ELR (cell line): Measurements from ENCODE around the gene SLC9B1.
"Not testable (repeated sequence)": the region's sequence is repeated elsewhere in the genome, so short reads cannot be mapped to it uniquely, and the experiment has no call there.

ENCODE experiments used
- DNase-seq: peaks from one replicate; pipeline ENCODE4 v3.0.0-alpha.2; 2015; ENCODE audit warnings: low read depth

The SLC9B1 gene

DNA sequence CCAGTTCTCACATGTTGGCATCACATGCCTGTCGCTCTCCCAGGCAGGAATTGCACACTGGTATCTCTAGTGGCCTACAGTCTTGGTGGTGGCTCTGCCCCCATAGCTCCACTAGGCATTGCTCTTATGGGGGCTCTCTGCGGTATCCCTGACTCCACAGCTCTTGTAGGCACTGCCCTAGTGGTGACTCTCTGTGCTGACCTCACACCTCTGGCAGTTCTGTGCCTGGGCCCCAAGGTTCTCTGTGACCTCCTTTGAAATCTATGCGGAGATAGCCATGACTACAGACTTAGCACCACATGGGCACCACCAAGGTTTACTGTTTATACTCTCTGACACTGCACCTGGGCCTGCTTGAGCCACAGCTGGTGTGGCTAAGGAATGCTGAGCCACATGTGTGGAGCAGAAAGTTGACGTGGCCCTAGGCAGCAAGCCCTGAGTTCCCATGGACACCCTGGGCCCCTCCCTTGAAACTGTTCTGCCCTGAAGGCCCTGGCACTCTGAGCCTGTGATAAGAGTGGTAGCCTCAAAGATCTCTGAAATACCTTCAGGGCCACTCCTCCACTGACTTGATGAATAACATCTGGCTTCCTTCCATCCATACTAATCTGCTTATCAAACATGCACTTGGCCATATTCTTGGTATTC lies 8.0 kb downstream of the SLC9B1 start:
- peak; percentile 10 for DNase-seq

DNA sequence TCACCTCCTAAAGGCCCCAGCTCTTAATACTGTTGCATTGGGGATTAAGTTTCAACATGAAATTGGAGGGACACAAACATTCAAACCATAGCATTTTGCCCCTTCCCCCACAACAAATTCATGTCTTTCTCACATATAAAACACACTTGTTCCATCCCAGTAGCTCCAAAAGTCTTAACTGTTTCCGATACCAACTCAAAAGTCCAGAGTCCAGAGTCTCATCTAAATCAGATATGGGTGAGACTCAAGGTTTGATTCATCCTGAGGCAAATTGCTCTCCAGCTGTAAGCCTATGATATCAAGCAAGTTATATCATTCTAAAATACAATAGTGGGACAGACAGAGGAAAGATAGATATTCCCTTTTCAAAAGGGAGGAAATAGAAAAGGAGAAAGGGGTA lies 8.7 kb downstream of the SLC9B1 start:
- no peak for DNase-seq

DNA sequence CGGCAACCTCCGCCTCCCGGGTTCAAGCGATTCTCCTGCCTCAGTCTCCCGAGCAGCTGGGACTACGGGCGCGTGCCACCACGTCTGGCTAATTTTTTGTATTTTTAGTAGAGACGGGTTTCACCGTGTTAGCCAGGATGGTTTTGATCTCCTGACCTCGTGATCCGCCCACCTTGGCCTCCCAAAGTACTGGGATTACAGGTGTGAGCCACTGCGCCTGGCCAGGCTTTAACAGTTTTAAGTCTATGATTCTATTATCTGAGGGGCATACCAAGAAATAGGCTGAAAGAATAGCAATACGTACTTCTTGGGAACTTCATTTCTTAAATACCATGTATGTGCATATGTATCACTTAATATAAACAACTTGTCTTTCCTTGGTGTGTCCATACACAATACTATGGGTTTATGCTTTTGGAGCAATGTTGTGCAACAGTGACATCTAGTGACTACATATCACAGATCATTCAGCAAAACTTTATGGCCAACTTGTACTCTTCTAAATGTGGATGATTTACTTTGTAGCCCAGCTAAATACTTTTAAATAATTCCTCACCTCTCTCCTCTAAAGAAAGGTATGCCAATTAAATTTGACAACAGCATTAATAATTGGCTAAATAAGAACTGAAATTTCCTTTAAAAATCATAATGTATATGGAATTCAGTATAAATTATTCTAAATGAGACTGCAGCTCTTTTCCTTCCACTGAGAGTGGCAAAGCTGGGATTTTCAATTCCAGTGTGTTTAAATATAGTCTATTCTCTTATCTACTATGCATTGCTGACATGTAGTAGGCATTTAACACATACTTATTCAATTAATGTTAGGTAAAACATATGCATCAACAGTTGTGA lies 10.4 kb downstream of the SLC9B1 start:
- peak; percentile 69 for DNase-seq

DNA sequence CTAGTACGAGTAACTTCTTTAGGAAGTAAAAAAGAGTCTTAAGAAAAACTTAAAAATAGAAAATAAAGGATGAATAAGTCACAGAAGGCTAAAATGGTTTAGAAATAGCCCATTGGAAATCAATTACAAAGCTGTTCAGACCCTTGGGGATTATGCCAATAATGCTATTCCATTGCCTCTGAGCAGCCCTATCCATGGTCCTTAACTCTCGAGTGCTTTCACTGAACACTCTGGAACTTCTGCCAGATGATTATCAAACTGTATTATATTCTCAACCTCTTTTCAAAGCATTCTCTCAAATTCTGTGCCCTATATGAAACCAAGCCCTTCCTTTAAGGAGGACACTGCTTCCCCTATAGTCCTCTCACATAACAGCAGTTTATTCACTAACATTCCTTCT lies 17.0 kb downstream of the SLC9B1 start:
- peak; percentile 13 for DNase-seq

DNA sequence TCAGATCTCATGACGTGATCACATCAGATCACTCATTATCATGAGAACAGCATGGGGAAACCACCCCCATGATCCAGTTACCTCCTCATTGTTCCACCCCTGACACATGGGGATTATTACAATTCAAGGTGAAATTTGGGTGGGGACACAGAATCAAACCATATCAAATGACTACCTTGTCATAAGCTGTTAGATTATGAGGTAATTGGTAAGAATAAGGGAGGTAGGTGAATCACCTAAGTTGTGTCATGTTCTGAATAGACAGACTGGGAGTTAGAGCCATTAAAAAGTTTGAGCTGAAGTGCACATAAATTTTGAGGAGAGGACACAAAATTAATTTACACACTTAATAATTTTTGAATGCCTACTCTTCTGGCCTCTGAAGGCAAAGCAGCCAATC lies 24.7 kb downstream of the SLC9B1 start:
- no peak for DNase-seq

DNA sequence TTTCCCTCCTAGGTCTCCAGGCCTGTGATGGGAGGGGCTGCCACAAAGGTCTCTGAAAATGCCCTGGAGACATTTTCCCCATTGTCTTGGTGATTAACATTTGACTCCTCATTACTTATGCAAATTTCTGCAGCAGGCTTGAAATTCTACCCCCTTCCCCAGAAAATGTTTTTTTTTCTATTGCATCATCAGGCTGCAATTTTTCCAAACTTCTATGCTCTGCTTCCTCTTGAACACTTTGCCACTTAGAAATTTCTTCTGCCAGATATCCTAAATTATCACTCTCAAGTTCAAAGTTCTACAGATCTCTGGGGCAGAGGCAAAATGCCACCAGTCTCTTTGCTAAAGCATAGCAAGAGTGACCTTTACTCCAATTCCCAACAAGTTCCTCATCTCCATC lies 25.5 kb downstream of the SLC9B1 start:
- not testable (repeated sequence) for DNase-seq

DNA sequence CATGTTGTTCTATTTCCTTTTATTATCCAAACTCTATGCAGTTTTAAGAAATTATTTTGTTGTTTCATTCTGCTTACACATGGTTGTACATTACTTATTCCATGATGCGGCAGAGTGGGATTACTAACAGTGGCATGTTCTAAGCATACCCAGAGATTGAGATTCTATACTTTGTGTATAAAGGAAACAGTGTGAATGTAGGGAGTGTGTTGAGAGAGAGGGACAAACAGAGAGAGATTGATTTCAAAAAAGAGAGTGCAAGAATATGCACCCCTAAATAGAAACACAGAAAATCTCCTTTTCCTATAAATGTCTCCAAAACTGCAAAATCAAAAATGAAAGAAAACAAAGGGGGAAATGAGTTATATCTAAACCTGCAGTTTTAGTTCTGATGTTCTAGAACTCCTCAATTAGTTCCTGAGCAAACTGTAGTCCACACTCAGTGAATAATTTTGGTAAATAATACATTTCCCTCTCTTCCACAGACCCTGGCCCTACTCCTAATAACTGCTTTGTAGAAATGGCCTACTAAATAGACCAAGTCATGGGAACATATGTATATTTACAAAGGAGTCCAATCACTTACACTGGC lies 31.0 kb downstream of the SLC9B1 start:
- no peak for DNase-seq

DNA sequence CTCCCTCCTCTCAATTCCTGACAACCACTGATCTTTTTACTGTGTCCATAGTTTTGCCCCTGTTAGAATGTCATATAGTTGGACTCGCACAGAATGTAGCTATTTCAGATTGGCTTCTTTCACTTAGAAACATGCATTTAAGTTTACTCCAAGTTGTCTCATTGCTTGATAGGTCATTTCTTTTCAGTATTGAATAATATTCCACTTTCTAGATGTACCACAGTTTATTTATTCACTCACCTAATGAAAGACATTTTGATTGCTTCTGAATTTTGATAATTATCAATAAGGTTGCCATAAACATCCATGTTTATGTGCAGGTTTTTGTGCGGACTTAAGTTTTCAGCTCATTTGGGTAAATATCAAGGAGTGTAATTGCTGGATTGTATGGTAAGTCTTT lies 38.5 kb downstream of the SLC9B1 start:
- no peak for DNase-seq

DNA sequence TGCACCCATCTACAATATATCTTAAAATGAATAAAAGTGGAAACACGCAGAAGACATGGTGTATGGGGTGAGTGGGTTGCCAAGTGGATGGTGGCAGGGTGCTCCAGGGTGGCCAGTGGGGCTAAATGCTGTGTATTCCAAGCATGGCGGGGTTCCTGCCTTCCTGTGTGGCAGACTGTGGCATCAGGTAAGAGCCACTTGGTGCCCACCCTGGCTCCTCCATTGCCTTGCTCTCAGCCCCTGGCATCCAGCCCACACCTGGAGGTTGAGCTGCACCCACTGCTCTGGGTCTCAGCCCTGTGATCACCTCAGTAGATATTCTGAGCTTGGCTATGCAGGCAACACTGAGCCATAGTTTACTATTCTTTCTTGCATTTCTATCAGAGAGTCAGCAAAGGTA lies 57.7 kb downstream of the SLC9B1 start:
- not testable (repeated sequence) for DNase-seq

DNA sequence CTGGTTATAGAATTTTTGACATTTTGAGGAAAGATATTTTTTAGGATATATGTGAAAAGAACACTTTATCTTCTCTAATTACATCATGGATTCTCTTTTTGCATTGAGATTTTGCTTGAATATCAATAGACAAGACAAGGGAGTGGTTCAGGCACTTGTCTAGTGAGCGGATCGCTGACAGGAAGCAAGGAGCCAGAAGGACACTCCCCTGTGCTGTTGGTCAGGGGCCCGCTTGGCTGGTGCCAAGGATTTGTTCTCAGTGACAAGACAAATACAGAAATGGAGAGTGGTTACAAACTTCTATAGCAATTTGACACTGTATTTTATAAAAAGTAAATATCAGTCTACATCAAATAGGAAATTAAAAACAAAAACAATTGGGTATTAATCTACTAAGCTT lies 60.0 kb downstream of the SLC9B1 start:
- DNase-seq: no peak

DNA sequence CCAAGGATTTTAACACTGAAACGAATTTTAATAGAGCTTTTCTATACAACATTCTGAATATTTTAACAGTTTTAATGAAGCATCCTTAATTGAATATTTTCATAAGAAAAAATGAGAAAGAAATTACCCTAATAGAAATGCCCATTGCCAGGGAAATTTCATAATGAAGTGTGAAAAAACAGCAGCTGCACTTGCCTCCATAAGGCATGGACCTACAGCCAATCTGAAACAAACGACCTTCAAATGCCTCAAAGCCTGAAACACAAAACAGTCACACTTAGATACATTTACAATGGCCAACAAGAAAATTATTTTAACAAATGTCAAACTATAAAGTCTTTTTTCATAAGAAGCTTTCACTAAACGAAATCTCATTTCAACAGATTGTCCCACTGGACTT lies 74.4 kb downstream of the SLC9B1 start:
- DNase-seq: no peak

DNA sequence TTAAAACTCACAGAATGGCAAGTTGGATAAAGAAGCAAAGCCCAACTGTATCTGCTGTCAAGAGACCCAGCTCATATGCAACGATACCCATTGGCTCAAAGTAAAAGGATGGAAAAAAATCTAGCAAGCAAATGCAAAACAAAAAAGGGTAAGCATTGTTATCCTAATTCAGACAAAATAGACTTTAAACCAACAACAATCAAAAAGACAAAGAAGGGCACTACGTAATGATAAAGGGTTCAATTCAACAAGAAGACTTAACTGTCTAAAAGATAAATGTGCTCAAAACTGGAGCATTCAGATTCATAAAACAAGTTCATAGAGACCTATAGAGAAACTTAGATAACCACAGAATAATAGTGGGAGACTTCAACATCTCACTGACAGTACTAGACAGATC lies 81.4 kb downstream of the SLC9B1 start:
- DNase-seq: not testable (repeated sequence)

DNA sequence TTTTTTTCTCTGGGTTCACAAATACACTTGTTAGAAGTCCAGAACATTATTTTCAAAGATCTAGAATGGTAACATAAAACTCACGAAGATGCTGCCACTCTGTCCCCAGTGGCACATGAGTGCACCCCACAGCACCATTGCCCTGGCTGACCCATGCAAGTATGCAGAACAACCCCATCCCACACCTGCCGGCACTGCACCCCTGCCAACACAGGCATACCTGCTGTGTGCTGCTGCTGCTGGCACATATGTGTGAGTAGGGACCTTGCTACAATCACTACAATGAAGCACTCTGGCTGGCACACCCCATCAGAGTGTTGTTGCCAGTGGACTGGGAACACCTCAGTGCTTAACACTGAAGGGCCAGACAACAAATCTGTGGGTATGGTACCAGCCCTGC lies 83.8 kb downstream of the SLC9B1 start:
- DNase-seq: no peak

DNA sequence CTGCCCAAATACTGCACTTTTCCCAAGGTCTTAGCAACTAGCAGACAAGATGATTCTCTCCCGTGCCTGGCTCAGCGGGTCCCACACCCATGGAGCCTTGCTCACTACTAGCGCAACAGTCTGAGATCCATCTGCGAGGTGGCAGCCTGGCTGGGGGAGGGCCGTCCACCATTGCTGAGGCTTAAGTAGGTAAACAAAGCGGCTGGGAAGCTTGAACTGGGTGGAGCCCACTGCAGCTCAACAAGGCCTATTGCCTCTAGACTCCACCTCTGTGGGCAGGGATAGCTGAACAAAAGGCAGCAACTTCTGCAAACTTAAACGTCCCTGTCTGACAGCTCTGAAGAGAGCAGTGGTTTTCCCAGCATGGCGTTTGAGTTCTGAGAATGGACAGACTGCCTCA lies 99.8 kb downstream of the SLC9B1 start:
- not testable (repeated sequence) for DNase-seq

DNA sequence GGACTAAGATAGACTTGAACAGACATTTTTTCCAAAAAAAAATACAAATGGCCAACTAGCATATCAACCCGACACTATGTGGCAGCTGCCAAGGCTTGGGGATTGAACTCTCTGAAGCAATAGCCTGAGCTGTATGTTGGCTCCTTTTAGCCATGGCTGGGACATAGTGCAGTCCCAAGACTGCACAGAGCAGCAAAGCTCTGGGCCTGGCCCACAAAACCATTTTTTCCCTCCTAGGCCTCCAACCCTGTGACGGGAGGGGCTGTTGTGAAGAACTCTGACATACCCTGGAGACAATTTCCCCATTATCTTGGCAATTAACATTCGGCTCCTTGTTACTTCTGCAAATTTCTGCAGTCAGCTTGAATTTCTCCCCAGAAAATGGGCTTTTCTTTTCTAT lies 100.6 kb downstream of the SLC9B1 start:
- DNase-seq: no peak

DNA sequence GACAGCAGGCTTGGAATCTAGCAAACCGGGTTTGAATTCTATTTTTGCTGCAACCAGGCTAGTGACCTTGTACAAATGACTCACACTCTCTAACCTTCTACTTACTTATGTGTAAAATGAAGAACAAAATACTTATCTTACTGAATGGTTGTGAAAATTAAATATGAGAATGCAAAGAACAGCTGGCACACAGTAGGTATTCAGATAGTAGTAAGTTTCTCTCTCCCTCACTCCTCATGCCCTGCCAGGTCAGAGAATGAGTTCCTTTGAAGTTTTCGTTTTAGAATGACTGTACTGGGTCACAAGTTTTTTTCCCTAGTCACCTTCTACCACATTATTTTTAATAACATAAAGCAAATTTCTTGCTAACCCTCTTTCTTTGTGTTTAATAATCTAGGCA lies 117.7 kb downstream of the SLC9B1 start:
- no peak for DNase-seq

DNA sequence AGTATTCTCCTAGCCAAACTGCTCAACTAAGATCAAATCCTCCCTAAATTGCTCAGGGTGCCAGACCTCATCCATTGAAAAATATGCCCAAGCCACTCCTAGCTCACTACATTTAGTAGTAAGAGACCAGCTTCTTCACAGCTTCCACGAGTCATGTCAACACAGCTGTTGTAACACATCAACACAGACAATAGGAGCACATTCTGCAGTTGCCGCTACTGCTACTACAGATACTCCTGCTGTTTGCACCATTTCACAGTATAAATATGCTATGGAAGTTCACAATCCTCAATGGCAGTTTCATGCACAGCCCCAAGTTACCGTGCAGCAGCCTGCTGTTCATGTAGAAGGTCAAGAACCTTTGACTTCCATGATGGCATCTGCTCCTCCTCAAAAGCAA lies 121.9 kb downstream of the SLC9B1 start:
- not testable (repeated sequence) for DNase-seq

DNA sequence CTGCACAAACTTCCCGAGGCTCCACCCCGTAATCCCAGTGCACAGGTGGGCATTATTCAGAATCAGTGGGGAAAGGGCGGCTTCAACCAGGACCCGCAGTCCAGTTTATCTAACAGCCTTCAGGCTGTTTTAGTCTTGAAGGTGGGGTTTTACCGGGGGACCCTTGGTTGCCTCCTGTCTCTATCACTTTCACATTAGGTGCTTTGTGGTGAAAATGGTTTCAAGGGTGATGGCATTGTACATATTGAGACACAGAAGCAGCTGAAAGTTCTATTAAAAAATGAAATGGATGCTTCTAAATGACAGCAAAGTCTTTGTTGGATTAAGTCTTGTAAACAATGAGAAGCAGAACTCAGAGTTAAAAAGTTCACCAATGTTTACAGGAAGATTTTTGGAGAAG lies 123.0 kb downstream of the SLC9B1 start:
- not testable (repeated sequence) for DNase-seq

DNA sequence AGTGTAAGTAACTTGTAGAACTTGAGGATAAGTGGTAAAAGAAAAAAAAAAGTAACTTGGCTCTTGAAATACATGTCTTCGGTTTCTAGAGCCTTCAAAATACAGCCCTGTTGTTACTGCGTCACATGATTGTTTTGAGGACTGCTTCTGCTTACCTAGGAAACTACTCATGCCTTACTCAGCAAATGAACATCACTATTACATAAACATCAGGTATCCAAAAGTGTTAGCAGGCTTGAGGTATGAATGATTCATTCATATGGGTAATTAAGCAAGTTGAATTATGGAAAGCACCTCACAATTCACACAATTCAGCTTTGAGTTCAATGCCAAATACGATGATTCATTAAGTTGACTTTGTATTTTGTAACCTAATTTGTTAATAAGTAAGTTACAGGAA lies 129.6 kb downstream of the SLC9B1 start:
- DNase-seq: not testable (repeated sequence)

DNA sequence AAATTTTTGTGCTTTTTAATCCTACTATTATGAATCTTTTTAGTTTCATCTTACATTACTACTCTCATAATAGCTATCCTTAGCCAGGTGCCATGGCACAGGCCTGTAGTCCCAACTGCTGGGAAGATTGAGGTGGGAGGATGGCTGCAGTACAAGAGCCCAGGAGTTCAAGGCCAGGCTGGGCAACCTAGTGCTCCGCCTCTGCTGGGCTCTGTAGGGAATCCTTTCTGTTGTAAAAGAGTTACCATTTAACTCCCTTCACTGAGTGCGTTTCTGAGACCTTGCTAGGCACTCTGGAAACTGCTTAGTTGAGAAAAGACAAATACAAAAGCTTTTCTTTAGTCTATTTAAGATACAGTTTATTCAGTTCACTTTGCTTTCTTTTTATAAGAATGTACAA lies 130.9 kb downstream of the SLC9B1 start:
- not testable (repeated sequence) for DNase-seq

DNA sequence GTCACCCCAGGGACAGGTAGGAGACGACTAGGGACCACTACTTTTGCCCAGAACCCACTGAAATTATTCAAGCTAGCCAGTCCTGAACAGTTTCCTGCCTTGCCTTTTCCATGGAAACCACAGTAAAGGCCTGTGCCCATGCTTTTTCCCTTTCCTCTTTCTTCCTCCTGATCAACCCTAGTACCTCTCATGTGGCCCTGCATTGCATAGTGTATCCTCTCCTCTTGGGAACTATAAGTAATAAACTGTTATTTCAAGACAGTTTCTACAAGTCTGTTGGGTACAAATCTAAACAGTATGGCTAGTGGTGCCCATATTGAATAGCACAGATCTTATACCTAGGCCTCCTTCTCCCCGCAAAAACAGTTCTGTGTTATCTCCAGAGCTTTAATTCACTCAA lies 136.2 kb downstream of the SLC9B1 start:
- DNase-seq: no peak

DNA sequence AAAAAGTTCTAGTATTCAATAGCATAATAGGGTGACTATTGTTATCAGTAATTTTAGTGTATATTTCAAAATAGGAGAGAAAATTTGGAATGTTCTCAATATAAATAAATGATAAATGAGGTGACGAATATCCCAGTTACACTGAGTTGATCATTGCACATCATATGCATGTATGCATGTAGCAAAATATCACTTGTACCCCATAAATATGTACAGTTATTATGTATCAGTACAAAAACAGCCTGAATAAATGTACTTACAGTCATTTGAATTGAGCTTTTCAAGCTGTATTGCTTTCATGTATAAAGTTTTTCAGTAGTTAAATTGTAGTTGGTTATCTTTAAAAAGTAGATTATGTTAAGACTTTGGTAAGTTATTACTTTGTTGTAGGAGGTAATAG lies 138.2 kb downstream of the SLC9B1 start:
- DNase-seq: no peak

DNA sequence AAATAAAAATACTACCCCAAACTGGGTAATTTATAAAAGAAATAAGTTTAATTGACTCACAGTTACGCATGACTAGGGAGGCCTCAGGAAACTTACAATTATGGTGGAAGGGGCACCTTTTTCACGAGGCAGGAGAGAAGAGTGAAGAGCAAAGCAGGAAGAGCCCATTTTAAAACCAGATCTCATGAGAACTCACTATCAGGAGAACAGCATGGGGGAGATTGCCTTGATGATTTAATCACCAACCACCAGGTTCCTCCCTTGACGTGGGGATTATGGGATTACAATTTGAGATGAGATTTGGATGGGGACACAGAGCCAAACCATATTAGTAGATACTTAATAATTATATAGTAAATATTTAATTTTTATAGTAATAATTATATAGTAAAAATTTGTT lies 140.6 kb downstream of the SLC9B1 start:
- no peak for DNase-seq
